ENCODE data around the gene REC8.

The REC8 gene

GRCh38 chr14:24178399-24179178, 6.7 kb downstream of the REC8 start:
- TF ChIP-seq, protein P1, sequence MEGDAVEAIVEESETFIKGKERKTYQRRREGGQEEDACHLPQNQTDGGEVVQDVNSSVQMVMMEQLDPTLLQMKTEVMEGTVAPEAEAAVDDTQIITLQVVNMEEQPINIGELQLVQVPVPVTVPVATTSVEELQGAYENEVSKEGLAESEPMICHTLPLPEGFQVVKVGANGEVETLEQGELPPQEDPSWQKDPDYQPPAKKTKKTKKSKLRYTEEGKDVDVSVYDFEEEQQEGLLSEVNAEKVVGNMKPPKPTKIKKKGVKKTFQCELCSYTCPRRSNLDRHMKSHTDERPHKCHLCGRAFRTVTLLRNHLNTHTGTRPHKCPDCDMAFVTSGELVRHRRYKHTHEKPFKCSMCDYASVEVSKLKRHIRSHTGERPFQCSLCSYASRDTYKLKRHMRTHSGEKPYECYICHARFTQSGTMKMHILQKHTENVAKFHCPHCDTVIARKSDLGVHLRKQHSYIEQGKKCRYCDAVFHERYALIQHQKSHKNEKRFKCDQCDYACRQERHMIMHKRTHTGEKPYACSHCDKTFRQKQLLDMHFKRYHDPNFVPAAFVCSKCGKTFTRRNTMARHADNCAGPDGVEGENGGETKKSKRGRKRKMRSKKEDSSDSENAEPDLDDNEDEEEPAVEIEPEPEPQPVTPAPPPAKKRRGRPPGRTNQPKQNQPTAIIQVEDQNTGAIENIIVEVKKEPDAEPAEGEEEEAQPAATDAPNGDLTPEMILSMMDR (IDR thresholded peaks at IDR 0.05) = no peak

DNA sequence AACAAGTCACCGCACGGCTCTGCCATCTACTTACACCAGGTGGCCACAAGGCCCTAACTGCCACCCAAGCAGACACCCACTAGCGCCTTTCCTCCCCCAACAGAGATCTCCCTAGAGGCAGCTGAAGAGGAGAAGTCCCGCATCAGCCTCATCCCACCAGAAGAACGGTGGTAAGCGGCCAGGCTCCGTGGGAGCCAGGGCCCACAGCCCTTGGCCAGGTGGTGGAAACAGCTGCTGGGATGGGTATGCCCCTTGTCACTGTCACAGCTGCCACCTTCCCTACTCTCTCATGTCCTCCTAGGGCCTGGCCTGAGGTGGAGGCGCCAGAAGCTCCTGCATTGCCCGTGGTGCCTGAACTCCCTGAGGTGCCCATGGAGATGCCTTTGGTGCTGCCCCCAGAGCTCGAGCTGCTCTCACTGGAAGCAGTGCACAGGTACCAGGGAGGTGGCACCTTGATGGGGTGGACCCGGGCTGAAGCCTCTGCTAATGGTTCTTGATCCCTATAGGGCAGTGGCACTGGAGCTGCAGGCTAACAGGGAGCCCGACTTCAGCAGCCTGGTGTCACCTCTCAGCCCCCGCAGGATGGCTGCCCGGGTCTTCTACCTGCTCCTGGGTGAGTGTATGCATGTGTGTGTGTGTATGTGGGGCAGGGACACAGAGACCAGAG, 7.5 kb downstream of the REC8 start:
- TF ChIP-seq, protein P1 (IDR thresholded peaks at IDR 0.05) = no peak

DNA sequence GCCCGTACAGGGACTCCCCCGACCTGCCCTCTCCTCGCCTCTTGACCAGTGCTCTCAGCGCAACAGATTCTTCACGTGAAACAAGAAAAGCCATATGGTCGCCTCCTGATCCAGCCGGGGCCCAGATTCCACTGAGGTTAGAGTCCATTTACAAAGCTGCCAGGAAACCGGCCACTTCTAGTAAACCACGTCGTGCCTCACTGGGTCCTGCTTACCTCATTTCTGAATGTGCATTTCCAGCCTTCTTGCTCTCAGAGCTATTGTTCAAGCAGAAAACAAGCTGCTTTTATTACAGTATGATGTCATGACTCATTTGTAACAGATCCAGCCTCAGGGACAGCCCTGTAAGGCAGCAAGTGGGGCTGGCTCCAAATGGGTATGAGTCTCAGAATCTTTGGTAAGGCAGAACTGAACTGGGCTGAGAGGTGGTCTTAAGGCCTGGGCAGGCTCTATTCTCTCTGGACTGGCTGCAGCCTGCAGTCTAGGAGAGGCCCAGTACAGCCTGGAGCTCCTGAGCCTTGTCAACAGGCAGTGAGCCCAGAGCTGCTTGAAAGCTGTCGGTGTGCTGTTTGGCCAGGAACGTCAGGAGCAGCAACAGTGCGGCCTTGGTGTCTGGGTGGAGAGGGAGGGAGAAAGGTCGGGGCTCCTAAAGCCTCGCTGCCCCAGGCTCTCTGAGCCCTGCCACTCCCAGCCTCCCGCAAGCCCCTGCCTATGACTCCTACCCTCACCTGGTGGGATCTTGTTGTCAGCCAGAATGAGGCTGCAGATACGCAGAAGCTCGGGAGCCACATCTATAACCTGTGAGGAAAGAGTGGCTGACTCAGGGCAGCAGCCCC, 8.3 kb downstream of the REC8 start:
- TF ChIP-seq, protein P1 (IDR thresholded peaks at IDR 0.05) = no peak

GRCh38 chr14:24181371-24182077, 9.6 kb downstream of the REC8 start:
- TF ChIP-seq, protein P1 (IDR thresholded peaks at IDR 0.05) = no peak

DNA sequence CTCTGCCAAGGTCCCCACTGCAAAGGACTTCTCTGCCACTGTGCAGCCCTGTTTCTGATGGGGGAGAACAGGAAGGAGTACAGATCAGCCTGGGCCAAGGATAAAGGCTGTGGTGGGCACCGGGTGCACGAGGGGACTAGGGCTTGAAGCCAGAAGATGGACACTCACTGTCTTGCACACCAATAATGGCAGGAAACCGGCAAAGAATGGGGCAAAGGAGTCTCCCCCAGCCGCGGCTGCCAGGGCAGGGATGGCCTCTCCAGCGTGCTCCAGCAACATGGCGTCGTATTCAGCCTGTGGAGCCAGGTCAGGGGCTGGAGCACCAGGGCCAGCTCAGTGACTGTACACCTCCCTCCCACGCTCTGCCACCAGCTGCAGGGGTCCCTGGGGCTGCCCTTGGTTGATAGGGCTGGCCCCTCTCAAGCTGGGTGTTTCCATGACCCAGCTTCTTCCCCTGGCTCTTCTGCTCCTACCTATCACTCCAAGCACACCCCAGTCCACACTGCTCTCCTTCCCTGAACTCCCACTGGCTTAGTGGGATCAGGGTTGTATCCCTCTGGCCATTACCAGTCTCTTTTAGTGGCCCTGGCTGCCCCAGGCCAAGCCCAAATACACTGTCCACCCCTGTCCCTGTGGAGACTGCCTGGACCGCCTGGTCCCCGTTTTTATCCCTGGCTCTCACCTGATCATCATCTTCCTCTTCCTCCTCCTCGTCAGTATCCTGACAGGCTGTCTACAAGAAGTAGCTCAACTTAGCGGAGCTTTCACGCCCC, 10.4 kb downstream of the REC8 start:
- TF ChIP-seq, protein P1 (IDR thresholded peaks at IDR 0.05) = no peak

DNA sequence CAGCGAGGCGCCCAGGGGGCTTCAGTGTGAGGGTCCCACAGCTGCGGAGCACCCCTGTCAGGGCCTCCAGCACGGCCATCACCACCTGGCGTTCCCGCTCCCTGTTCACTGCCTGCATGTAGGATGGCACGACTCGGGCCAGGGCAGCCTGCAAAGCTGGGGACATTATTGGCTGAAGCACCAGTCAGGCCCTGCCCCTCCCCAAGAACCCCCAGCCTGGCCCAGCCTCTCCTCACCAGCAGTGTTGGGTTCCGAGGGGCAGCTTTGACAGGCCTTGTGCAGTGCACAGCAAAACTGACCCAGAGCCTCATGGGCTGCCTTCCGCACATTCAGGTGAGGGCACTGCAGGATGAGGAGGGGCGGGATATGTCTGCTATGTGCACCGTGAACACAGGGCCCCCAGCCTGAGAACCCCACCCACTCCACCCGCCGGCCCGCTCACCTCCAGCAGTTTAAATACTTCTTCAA, 11.2 kb downstream of the REC8 start:
- TF ChIP-seq, protein P1 (IDR thresholded peaks at IDR 0.05) = no peak
